RWPE1 (cell line): ENCODE measurements around the gene GSTM3.

Experiments
- CTCF ChIA-PET: fragments of 350-600 bp; sonication (Branson Sonifier 250); formaldehyde crosslinking; extraction: SDS; loops from one replicate; lab custom pipeline; 2021; lab: Yijun Ruan, JAX
- POLR2A ChIA-PET: fragments of 400-600 bp; formaldehyde crosslinking; extraction: SDS; loops from one replicate; lab custom pipeline; 2020; ENCODE audit warnings: antibody characterized with exemption; ENCODE audit not compliant: low non-redundant PET; lab: Yijun Ruan, JAX
- DNase-seq: peaks from one replicate; pipeline ENCODE4 v3.0.0; 2012; ENCODE audit warnings: low spot score
- H3K27ac ChIP-seq: fragments of 450-650 bp; 2 replicates; pipeline ENCODE4 v1.5.1; 2017
- CTCF ChIP-seq: fragments of 450-650 bp; conservative IDR thresholded peaks from 2 replicates; pipeline ENCODE4 v1.5.1; 2017; ENCODE audit warnings: low read depth, mild to moderate bottlenecking

GSTM3 gene

GRCh38 chr1:109776911-109777310 lies 36.1 kb upstream of the GSTM3 start:
- ChIA-PET POLR2A (no interaction called here), CTCF (interaction anchor here (0.5 to 11.7 kb wide), 20 partner anchors 15 to 297 kb away, joined by 3 to 239 read pairs (median 4); partner anchors contain the start of gene AHCYL1)
- 0 out of 2 replicates have a peak overlapping the region, but pooled peaks have one; percentile 1 for H3K27ac ChIP-seq
- TF ChIP-seq CTCF = peak; percentile 85
- peak; percentile 73 for DNase-seq

- POLR2A ChIA-PET = no interaction called here
- no peak for DNase-seq
- no peak overlapping the region for H3K27ac ChIP-seq
- no peak for TF ChIP-seq CTCF
- CTCF ChIA-PET = interaction anchor here (0.5 to 11.7 kb wide), 14 partner anchors 16 to 296 kb away, joined by 3 to 239 read pairs (median 4); partner anchors contain the start of gene AHCYL1
These were observed 35.5 kb upstream of the GSTM3 start for GRCh38 chr1:109776206-109776835.

GRCh38 chr1:109775398-109775797 lies 34.6 kb upstream of the GSTM3 start:
- no peak for DNase-seq
- no peak overlapping the region for H3K27ac ChIP-seq
- no peak for TF ChIP-seq CTCF
- ChIA-PET CTCF (interaction anchor here (0.6 to 11.7 kb wide), 6 partner anchors 137 to 776 kb away, joined by 3 to 239 read pairs (median 18); partner anchors contain the start of gene AHCYL1), POLR2A (no interaction called here)

- peak; percentile 38 for TF ChIP-seq CTCF
- ChIA-PET POLR2A (no interaction called here), CTCF (interaction anchor here (0.6 to 11.7 kb wide), 14 partner anchors 8 to 228 kb away, joined by 3 to 239 read pairs (median 4); partner anchors contain the start of genes AHCYL1 and GNAI3)
- H3K27ac ChIP-seq = no peak overlapping the region
- no peak for DNase-seq
These were observed 33.2 kb upstream of the GSTM3 start for GRCh38 chr1:109773900-109774485.

- ChIA-PET POLR2A (no interaction called here), CTCF (interaction anchor here (0.6 to 11.7 kb wide), 10 partner anchors 9 to 340 kb away, joined by 3 to 239 read pairs (median 3); partner anchors contain the start of gene AHCYL1)
- peak; percentile 75 for DNase-seq
- TF ChIP-seq CTCF = peak; percentile 85
- no peak overlapping the region for H3K27ac ChIP-seq
These were observed 32.5 kb upstream of the GSTM3 start for GRCh38 chr1:109773203-109773899.

- no peak for TF ChIP-seq CTCF
- CTCF ChIA-PET = interaction anchor here (0.6 to 11.7 kb wide), 6 partner anchors 43 to 340 kb away, joined by 3 to 239 read pairs (median 18); partner anchors contain the start of gene AHCYL1
- POLR2A ChIA-PET = no interaction called here
- H3K27ac ChIP-seq = no peak overlapping the region
- DNase-seq = no peak
These were observed 31.9 kb upstream of the GSTM3 start for GRCh38 chr1:109772658-109773202.
